PC-3 (cell line): ENCODE measurements around the gene TMEM221. TPM values are rescaled to one million over a fixed set of nuclear protein-coding genes. Genes with fewer than 3 reads are reported as not detected.

Source experiments
- ATAC-seq: fragments of 200-7000 bp; cut with Tn5 transposase; 2 replicates; pipeline ENCODE4 v1.9.1; 2020; ENCODE audit warnings: mild to moderate bottlenecking, moderate library complexity
- BruUV-seq: library from RNA; stranded (reverse); fragments of 400-500 nt; replicated peaks from 2 replicates; lab custom pipeline; 2021; lab: Mats Ljungman, UMichigan
- CTCF ChIA-PET: fragments of 300-600 bp; sonication (Branson Sonifier 250); formaldehyde crosslinking; loops from one replicate; lab custom pipeline; 2022; ENCODE audit warnings: antibody characterized with exemption; lab: Charles Lee
- POLR2A ChIA-PET: fragments of 300-600 bp; sonication (Branson Sonifier 250); formaldehyde crosslinking; loops from one replicate; lab custom pipeline; 2022; ENCODE audit warnings: antibody characterized with exemption; ENCODE audit not compliant: unreplicated experiment; lab: Charles Lee
- DNase-seq: peaks from one replicate; pipeline ENCODE4 v3.0.0-alpha.2; 2015
- H2AFZ ChIP-seq: fragments of 300-600 bp; sonication (generic); 2 replicates; pipeline ENCODE4 v1.6.0; 2016; ENCODE audit warnings: antibody characterized with exemption, low read length
- H3F3A ChIP-seq: fragments of 300-600 bp; sonication (generic); one replicate; pipeline ENCODE4 v1.6.0; 2017; ENCODE audit warnings: antibody characterized with exemption, low read length, control low read depth, mild to moderate bottlenecking; ENCODE audit not compliant: unreplicated experiment
- H3K27ac ChIP-seq: fragments of 300-600 bp; sonication (generic); 2 replicates; pipeline ENCODE4 v1.5.1; 2016; ENCODE audit warnings: mild to moderate bottlenecking, low read length
- H3K27me3 ChIP-seq: fragments of 300-600 bp; sonication (generic); 2 replicates; pipeline ENCODE4 v1.6.1; 2016; ENCODE audit warnings: low read length, mixed read lengths
- H3K36me3 ChIP-seq: fragments of 300-600 bp; sonication (generic); 2 replicates; pipeline ENCODE4 v1.6.1; 2016; ENCODE audit warnings: low read depth, mixed run types, low read length, mixed read lengths
- H3K4me1 ChIP-seq: fragments of 300-600 bp; sonication (generic); 2 replicates; pipeline ENCODE4 v1.5.1; 2016; ENCODE audit warnings: low read length; ENCODE audit not compliant: insufficient read depth
- H3K4me2 ChIP-seq: fragments of 300-600 bp; sonication (generic); 2 replicates; pipeline ENCODE4 v1.6.0; 2016; ENCODE audit warnings: low read length
- H3K4me3 ChIP-seq: fragments of 300-600 bp; sonication (generic); 2 replicates; pipeline ENCODE4 v1.5.1; 2016; ENCODE audit warnings: mild to moderate bottlenecking, low read length, mixed read lengths
- H3K79me2 ChIP-seq: fragments of 300-600 bp; sonication (generic); 2 replicates; pipeline ENCODE4 v1.6.1; 2017; ENCODE audit warnings: low read length, mixed read lengths
- H3K9ac ChIP-seq: fragments of 300-600 bp; sonication (generic); 2 replicates; pipeline ENCODE4 v1.6.0; 2016; ENCODE audit warnings: mild to moderate bottlenecking, low read length
- H3K9me2 ChIP-seq: fragments of 300-600 bp; sonication (generic); replicated peaks from 2 replicates; pipeline ENCODE4 v1.6.1; 2016; ENCODE audit warnings: mixed run types, low read length, mixed read lengths
- H3K9me3 ChIP-seq: fragments of 300-600 bp; sonication (generic); 2 replicates; pipeline ENCODE4 v1.6.1; 2016; ENCODE audit warnings: low read length, mixed read lengths
- H4K20me1 ChIP-seq: fragments of 300-600 bp; sonication (generic); 2 replicates; pipeline ENCODE4 v1.6.1; 2016; ENCODE audit warnings: low read length, mixed read lengths
- CTCF ChIP-seq: fragments of 300-600 bp; sonication (generic); conservative IDR thresholded peaks from 2 replicates; pipeline ENCODE4 v1.5.1; 2017; ENCODE audit warnings: antibody characterized with exemption, low read depth, mild to moderate bottlenecking, low read length
- EZH2 ChIP-seq: fragments of 300-600 bp; sonication (generic); IDR thresholded peaks from one replicate; pipeline ENCODE4 v1.6.1; 2017; ENCODE audit warnings: antibody characterized with exemption, mild to moderate bottlenecking, low read length; ENCODE audit not compliant: unreplicated experiment
- EZH2phosphoT487 ChIP-seq: fragments of 300-600 bp; sonication (generic); IDR thresholded peaks from 2 replicates; pipeline ENCODE4 v1.6.1; 2018; ENCODE audit warnings: mild to moderate bottlenecking, antibody characterized with exemption, low read length, borderline replicate concordance
- intact Hi-C: fragments of 100-400 bp; cut with micrococcal nuclease; formaldehyde crosslinking; loops from 2 replicates; pipeline ENCODE4 v1.9.0; 2023
- total RNA-seq: library from RNA; depleted of rRNA; stranded (reverse); fragments of >200 nt; gene quantifications from 2 replicates; pipeline ENCODE4 v1.2.3, GENCODE V29; 2014

The TMEM221 gene
- total RNA-seq, 1 experiment from 2014 or later, result 3.0 TPM

- no peak for DNase-seq
Measured at GRCh38 chr19:17487284-17488121, 39.0 kb upstream of the TMEM221 start.

GRCh38 chr19:17486545-17487240, 38.2 kb upstream of the TMEM221 start:
- no peak overlapping the region for H3K4me3 ChIP-seq
- TF ChIP-seq EZH2phosphoT487 (no peak), EZH2 (no peak), CTCF (no peak)
- H3K9ac ChIP-seq, result no peak overlapping the region
- H3K4me1 ChIP-seq, result peaks cover 7% of the 10 kb centered on the region
- no TSS peak for BruUV-seq
- no peaks in the 10 kb centered on the region for H3K27me3 ChIP-seq
- ChIA-PET POLR2A (no interaction called here), CTCF (no interaction called here)
- H4K20me1 ChIP-seq, result no peaks in the 10 kb centered on the region
- no peaks in the 10 kb centered on the region for H3K79me2 ChIP-seq
- H2AFZ ChIP-seq, result no peak overlapping the region
- DNase-seq, result no peak
- no peaks in the 10 kb centered on the region for H3K9me2 ChIP-seq
- no peak for ATAC-seq
- no peaks in the 10 kb centered on the region for H3K9me3 ChIP-seq
- no peaks in the 10 kb centered on the region for H3K36me3 ChIP-seq
- H3K27ac ChIP-seq, result no peak overlapping the region
- no peak overlapping the region for H3K4me2 ChIP-seq
- intact Hi-C loops, result no loop called here
- no peaks in the 10 kb centered on the region for H3F3A ChIP-seq

More at GRCh38 chr19:17487284-17488121, 39.0 kb upstream of the TMEM221 start:
- no TSS peak for BruUV-seq
- ChIA-PET CTCF (no interaction called here), POLR2A (no interaction called here)
- Histone ChIP-seq H3K27ac (no peak overlapping the region), H3K36me3 (no peaks in the 10 kb centered on the region), H3K9me3 (no peaks in the 10 kb centered on the region), H3K9ac (no peak overlapping the region), H2AFZ (no peak overlapping the region), H3K4me1 (peaks cover 7% of the 10 kb centered on the region), H3K9me2 (no peaks in the 10 kb centered on the region), H3K4me3 (no peak overlapping the region), H4K20me1 (no peaks in the 10 kb centered on the region), H3K79me2 (no peaks in the 10 kb centered on the region), H3K27me3 (no peaks in the 10 kb centered on the region), H3F3A (no peaks in the 10 kb centered on the region), H3K4me2 (0 out of 2 replicates have a peak overlapping the region, but pooled peaks have one; percentile 82)
- no peak for ATAC-seq
- intact Hi-C loops, result no loop called here
- TF ChIP-seq CTCF (no peak), EZH2 (no peak), EZH2phosphoT487 (no peak)
